C4-2B (cell line): ENCODE results near the gene LCA5L.

Experiments used
- CTCF ChIP-seq: fragments of 450-650 bp; conservative IDR thresholded peaks from 2 replicates; pipeline ENCODE4 v1.5.1; 2017; ENCODE audit warnings: mild to moderate bottlenecking
- ZFX ChIP-seq: fragments of 450-650 bp; IDR thresholded peaks from 2 replicates; pipeline ENCODE4 v1.6.1; 2017

- TF ChIP-seq CTCF = no peak
- no peak for TF ChIP-seq ZFX
Observed at GRCh38 chr21:39384674-39385298, 60.8 kb downstream of the LCA5L start.
